Eye (tissue), 1 donor: ENCODE measurements around the gene NAV2.

ENCODE experiments used
- DNase-seq: peaks from one replicate; pipeline ENCODE4 v3.0.0-alpha.2; 2015

NAV2 gene

DNA sequence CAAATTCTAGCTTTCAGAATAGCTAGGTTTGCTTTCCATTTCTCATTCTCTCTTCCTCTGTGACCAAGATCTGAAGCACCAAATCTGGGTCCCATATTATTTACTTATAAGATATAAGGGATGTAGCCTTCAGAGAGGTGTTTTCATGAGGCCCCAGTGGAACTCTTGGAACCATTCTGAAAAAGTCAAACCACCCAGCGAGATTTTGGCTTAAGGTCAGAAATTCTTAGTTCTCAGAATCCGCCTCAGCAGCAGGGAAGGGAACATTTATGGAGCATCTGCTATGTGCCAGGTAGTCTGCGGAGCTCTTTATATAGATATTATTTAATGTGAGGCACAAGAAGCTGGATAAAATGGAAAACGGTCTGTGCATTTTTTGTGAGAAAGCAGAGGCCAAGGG is 6.3 kb downstream of the NAV2 start:
- DNase-seq = no peak

GRCh38 chr11:19719960-19720359 is 7.3 kb downstream of the NAV2 start:
- no peak for DNase-seq

DNA sequence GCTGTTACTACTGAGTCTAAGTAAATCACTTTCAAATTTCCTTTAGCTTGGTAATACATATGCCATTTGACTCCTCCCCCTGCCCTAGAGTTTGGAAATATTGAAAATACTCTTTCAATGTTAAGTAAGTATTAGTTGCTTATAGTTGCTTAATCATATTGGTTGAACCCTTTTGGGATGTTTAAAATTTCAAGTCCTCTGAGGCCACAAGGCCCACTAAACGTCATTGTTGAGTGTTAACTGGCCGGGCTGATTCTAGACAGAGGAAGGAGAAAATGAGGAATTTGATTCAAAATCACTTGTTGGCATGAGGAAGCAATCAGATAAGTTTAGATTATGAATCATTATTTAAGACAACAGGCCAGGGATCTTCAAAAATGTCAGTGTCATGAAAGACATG is 8.5 kb downstream of the NAV2 start:
- no peak for DNase-seq

- DNase-seq = no peak
Observed at GRCh38 chr11:19722702-19723101, 10.1 kb downstream of the NAV2 start.

DNA sequence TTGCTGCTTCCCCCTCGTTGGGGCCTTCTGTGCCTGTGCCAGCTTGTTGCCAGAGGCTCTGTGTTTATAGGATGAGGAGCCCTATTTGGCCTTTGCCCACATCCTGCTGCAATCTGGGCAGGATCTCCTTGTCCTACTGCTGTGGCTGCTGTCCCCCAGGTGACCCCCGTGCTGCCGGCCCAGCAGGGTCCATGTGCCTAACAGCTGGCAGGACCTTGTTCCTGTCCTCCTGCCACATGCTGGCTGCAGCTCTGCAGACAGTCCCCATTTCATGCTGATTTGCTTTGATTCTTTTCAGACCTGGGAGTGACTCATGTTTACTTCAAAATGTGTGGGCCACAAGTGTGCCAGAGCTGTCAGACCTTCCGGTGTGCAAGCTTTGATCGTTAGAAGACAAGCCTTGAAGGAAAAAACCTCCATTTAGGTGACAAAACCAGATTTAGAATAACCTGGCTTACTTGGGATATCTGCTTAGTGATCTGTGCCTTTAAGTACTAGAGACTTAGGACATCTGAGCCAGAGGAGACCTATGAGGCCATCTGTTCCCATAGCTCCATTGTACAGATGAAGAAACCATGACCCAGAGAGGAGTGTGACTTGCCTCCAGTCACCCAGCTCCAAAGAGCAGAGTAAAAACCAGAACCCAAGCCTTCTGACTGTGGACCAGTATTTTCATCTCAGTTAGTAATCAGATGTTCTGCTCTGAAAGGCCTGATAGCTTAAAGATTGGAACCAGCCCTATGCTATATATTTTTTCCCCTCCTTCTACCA is 11.1 kb downstream of the NAV2 start:
- DNase-seq = peak; percentile 46

GRCh38 chr11:19724765-19725164 is 12.1 kb downstream of the NAV2 start:
- DNase-seq = no peak

GRCh38 chr11:19725379-19726079 is 12.9 kb downstream of the NAV2 start:
- no peak for DNase-seq

DNA sequence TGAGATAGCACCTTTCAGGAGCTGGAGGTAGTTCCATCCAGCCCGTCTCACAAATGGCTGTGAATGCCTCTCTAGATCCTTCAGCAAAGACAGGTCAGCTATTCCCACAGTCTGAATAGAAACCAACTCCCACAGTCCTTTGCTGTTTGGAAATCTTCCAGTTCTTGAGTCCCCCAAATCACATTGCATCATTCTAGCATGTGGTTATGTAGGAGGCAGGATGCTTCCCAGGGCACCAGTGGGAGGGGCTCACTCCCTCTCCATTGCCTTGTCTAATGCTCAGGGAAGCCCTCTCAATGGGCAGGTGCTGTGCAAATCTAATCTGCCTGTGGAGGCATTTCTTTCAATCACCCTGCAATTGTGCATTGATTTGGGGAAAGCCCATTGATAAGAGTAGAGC is 14.6 kb downstream of the NAV2 start:
- DNase-seq = no peak

- DNase-seq = no peak
Observed at GRCh38 chr11:19728436-19728835, 15.8 kb downstream of the NAV2 start.

DNA sequence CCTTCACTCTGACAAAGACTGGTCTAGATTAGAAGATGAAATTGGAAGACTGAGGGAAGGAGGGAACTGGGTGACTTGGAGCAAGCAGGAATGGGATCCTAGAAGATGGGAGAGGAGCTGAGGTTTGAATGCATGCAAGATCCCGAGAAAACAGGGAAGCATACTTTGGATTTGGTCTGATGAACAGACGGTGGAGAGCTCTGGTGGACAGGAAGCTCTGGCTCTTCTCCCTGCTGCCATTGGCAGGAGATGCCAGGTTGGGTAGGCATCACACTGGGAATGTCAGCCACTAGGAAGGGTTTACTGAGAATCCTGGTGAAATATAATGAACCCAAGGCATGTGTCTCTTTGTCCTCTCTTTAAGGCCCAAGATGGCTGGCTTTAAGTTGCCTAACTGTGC is 16.5 kb downstream of the NAV2 start:
- DNase-seq = no peak

- DNase-seq = no peak
Observed at GRCh38 chr11:19730373-19730772, 17.7 kb downstream of the NAV2 start.

- DNase-seq = no peak
Observed at GRCh38 chr11:19734171-19734570, 21.5 kb downstream of the NAV2 start.

- DNase-seq = no peak
Observed at GRCh38 chr11:19735157-19735908, 22.7 kb downstream of the NAV2 start.

DNA sequence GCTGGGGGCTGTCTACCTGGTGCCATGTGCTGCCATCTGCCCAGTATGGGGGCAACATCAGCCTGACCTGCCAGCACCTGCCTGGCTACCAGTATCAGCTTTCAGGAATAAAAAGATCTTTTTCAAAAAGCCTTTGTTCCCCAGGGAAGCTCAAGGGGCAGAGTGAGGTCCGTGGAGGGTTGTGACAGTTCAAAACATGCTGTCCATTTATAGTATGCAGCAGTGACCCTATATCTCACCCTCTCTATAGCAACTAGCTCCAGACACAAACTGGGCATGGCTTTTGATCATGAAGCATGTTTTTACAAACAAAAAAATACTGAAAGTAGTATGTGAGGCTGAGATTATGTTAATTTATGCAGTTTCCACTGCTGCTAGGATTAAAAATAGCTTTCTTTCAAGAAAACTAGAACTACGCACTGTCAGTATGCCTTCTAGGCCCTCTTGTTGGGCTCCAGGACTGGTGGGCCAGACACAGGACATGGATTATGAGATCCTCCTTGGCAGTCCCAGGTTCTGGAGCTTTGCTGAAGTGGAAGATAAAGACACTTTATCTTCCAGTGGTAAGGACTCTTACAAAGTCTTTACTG is 23.4 kb downstream of the NAV2 start:
- DNase-seq = no peak

- DNase-seq = no peak
Observed at GRCh38 chr11:19736831-19737230, 24.2 kb downstream of the NAV2 start.

DNA sequence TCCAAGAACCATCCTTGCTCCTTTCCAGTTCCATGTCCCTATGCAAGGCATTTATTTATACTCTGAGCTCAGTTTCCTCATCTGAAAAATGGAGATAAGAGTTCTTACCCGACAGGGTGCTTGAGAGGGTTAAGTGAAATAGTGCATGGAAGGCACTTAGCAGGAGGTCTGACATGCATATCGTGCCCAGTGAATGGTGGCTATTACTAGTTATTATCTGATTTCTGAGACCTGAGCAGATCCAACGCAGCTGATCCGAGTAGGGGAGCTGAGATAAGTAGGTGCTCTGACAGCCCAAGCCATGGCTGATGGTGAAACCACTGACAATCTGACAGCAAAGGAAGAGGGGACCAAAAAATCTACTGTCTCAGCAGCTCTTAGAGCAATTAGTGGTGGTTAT is 24.9 kb downstream of the NAV2 start:
- DNase-seq = no peak

GRCh38 chr11:19738124-19738523 is 25.5 kb downstream of the NAV2 start:
- DNase-seq = no peak

GRCh38 chr11:19739872-19740271 is 27.2 kb downstream of the NAV2 start:
- peak; percentile 38 for DNase-seq

DNA sequence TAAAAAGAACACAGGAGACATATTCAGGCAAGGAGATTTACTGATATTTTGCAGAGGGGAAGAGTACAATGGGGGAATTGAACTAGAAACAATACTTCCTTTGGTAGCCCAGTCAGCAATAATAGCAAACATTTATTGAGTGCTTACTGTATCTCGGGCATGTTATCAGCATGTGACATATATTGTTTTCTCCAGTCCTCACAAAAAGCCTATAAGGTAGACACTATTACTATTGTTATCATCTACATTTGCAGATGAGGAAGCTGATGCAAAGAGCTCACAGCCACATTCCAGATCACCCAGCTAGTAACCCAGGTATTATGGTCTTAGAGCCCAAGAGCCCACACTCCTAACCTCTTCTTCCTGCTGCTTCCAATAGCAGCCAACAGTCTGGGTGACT is 27.9 kb downstream of the NAV2 start:
- DNase-seq = no peak

GRCh38 chr11:19742588-19743292 is 30.1 kb downstream of the NAV2 start:
- DNase-seq = peak; percentile 92

DNA sequence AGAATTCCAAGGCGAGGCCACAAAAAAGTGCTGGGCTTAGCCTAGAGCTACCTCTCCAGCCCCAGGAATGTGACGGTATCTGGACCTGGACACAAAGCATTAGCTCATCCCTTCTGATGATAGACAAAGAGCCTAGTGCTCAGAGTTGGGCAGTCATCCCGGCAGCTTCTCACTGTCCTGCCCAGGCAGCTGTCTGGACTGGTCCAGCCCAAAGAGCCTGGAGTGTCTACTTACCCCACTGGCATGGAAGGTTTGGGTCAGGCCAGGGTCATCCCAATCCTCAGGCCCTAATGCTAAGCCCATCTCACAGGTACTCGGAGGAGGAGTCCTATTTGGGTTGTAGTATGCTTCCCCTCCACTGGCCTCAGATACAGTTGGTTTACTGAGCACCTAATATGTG is 31.0 kb downstream of the NAV2 start:
- DNase-seq = no peak

DNA sequence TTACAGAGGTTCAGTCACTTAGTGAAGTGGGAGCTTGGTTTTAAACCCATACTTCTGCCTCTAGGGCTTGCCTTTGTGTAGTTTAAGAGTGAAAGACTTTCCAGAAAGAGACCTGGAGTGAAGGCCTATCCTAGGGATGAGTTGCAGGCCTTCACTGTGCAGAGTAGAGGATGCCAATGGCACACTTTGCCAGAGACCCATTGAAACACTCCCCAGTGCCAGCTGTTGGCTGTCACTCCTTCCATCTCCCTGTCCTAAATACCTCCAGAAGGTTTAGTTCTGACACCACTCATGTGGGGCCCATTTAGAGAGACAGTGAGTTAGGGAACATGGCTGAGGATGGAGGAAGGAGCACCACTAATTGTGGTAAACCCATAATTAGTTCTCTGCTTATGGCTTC is 31.5 kb downstream of the NAV2 start:
- no peak for DNase-seq

- DNase-seq = no peak
Observed at GRCh38 chr11:19746086-19746485, 33.4 kb downstream of the NAV2 start.
